Neuronal stem cell (in vitro differentiated cells): ENCODE results near the gene TULP3.
A peak's percentile ranks its signal among the peaks of the same experiment; 100 is the strongest.

ENCODE experiments used
- DNase-seq: peaks from one replicate; pipeline ENCODE4 v3.0.0-alpha.2; 2013; ENCODE audit warnings: low spot score
- H2AFZ ChIP-seq: one replicate; pipeline ENCODE4 v1.6.1; 2013; ENCODE audit warnings: mild to moderate bottlenecking, low read length, inconsistent platforms
- H2AK5ac ChIP-seq: 2 replicates; pipeline ENCODE4 v1.6.1; 2013; ENCODE audit warnings: low read depth, mild to moderate bottlenecking, inconsistent platforms, low read length, moderate library complexity, mixed read lengths
- H2BK120ac ChIP-seq: 2 replicates; pipeline ENCODE4 v1.6.1; 2013; ENCODE audit warnings: low read depth, mild to moderate bottlenecking, inconsistent platforms, low read length, moderate library complexity, mixed read lengths
- H2BK12ac ChIP-seq: one replicate; pipeline ENCODE4 v1.6.1; 2013; ENCODE audit warnings: low read length, inconsistent platforms
- H2BK15ac ChIP-seq: 2 replicates; pipeline ENCODE4 v1.6.1; 2013; ENCODE audit warnings: mild to moderate bottlenecking, low read length, inconsistent platforms, mixed read lengths
- H2BK5ac ChIP-seq: one replicate; pipeline ENCODE4 v1.6.1; 2013; ENCODE audit warnings: inconsistent platforms, mild to moderate bottlenecking, low read length, moderate library complexity
- H3K14ac ChIP-seq: one replicate; pipeline ENCODE4 v1.6.1; 2013; ENCODE audit warnings: low read length, inconsistent platforms
- H3K18ac ChIP-seq: 2 replicates; pipeline ENCODE4 v1.6.1; 2013; ENCODE audit warnings: low read length, inconsistent platforms
- H3K23ac ChIP-seq: 2 replicates; pipeline ENCODE4 v1.6.1; 2013; ENCODE audit warnings: low read depth, mild to moderate bottlenecking, mixed read lengths, low read length, inconsistent platforms; ENCODE audit not compliant: poor library complexity
- H3K27ac ChIP-seq: replicated peaks from 3 replicates; pipeline ENCODE4 v1.5.1; 2013; ENCODE audit warnings: low read length, inconsistent platforms
- H3K27me3 ChIP-seq, 3 experiments: 2 replicates each; pipeline ENCODE4 v1.6.1; 2013; ENCODE audit warnings: low read length in 3 of 3, mild to moderate bottlenecking in 2 of 3, inconsistent platforms in 1 of 3, low read depth in 1 of 3, mixed read lengths in 1 of 3, moderate library complexity in 1 of 3; ENCODE audit not compliant: control insufficient read depth in 3 of 3, insufficient read depth in 3 of 3
- H3K36me3 ChIP-seq, 2 donors: replicated peaks in 1 of 2; 2 replicates each; pipeline ENCODE4 v1.6.1; 2013; ENCODE audit warnings: low read length in 2 of 2; ENCODE audit not compliant: control insufficient read depth in 2 of 2, insufficient read depth in 2 of 2
- H3K4ac ChIP-seq: 2 replicates; pipeline ENCODE4 v1.6.1; 2013; ENCODE audit warnings: inconsistent platforms, mild to moderate bottlenecking, low read length, moderate library complexity
- H3K4me1 ChIP-seq, 2 donors: 1 replicate in 1 of 2; 2 replicates in 1 of 2; pipeline ENCODE4 v1.6.1; 2013; ENCODE audit warnings: low read length in 2 of 2, low read depth in 1 of 2; ENCODE audit not compliant: control insufficient read depth in 2 of 2, insufficient read depth in 1 of 2
- H3K4me2 ChIP-seq: one replicate; pipeline ENCODE4 v1.6.1; 2013; ENCODE audit warnings: mild to moderate bottlenecking, low read length, inconsistent platforms; ENCODE audit not compliant: insufficient read depth, poor library complexity, severe bottlenecking
- H3K4me3 ChIP-seq, 2 donors: 2 replicates each; pipeline ENCODE4 v1.5.1; 2013; ENCODE audit warnings: low read length in 2 of 2, mild to moderate bottlenecking in 2 of 2, inconsistent platforms in 1 of 2, moderate library complexity in 1 of 2
- H3K79me1 ChIP-seq: one replicate; pipeline ENCODE4 v1.6.1; 2013; ENCODE audit warnings: low read depth, mild to moderate bottlenecking, inconsistent platforms, low read length, moderate library complexity
- H3K9ac ChIP-seq: one replicate; pipeline ENCODE4 v1.6.1; 2013; ENCODE audit warnings: mild to moderate bottlenecking, low read depth, low read length, inconsistent platforms; ENCODE audit not compliant: poor library complexity
- H3K9me3 ChIP-seq, 2 donors: replicated peaks in 1 of 2; 2 replicates each; pipeline versions ENCODE3 to v1.6.1; 2013; ENCODE audit warnings: low read length in 2 of 2, mild to moderate bottlenecking in 2 of 2, inconsistent platforms in 1 of 2, low read depth in 1 of 2, mixed read lengths in 1 of 2, moderate library complexity in 1 of 2; ENCODE audit not compliant: control insufficient read depth in 2 of 2, insufficient read depth in 1 of 2
- H4K8ac ChIP-seq: one replicate; pipeline ENCODE4 v1.6.1; 2013; ENCODE audit warnings: low read depth, mild to moderate bottlenecking, inconsistent platforms, low read length, moderate library complexity
- H4K91ac ChIP-seq: one replicate; pipeline ENCODE4 v1.6.1; 2013; ENCODE audit warnings: low read length, low read depth, mild to moderate bottlenecking, inconsistent platforms; ENCODE audit not compliant: poor library complexity
- WGBS, 2 donors: extraction: QIAGEN DNeasy Blood & Tissue Kit; methylation state at CpG; one replicate each; pipeline ENCODE4 v1.1.7; 2013; ENCODE audit warnings: missing lambda C conversion rate in 2 of 2, mixed read lengths in 1 of 2; ENCODE audit not compliant: insufficient read length in 2 of 2, insufficient replicate concordance in 1 of 2; ENCODE audit errors: extremely low coverage in 2 of 2; 5-methylcytosine and 5-hydroxymethylcytosine counted together

The TULP3 gene

DNA sequence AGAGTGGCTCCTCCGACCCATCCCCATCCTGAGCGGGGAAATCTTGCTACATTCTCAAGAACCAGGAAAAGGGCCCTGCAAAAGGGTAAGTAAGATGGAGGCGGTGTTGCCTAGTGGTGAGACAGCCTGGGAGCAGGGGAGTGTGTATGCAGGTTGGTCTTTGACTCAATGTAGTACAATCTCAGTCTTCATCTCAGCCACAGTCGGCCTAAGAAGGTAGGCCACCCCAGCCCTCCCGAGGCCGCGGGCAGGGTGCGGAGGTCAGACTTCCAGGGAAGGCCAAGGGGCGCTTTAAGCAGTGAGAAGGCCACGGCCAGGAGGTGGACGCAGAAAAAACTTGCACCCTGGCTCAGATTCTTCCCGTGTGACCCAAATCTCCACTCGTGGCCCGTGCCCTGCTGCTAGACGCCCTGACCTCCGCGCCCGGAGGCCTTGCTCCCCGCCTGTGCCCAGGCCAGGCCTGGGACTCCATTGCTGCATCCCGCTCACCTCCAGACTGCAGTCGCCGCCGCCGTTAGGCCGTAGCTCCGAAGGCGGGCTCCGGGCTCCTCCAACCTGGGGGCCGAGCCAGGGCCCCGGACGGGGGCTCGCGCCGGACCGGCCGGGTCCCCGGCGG is 14.2 kb upstream of the TULP3 start:
- Histone ChIP-seq H3K9me3 (no peaks in the 10 kb centered on the region), H3K23ac (peak overlapping the region; percentile 82), H3K36me3 (peaks cover 20 to 67% of the 10 kb centered on the region in 2 donors), H3K27ac (peak overlapping the region; percentile 67), H2BK12ac (no peak overlapping the region), H4K8ac (peak overlapping the region; percentile 99), H2BK15ac (peak overlapping the region; percentile 65), H2AK5ac (peak overlapping the region; percentile 86), H2AFZ (peak overlapping the region; percentile 84), H3K4me3 (peak overlapping the region; percentile 74 to 98), H2BK5ac (peak overlapping the region; percentile 82), H3K27me3 (no peaks in the 10 kb centered on the region), H3K18ac (peak overlapping the region; percentile 95), H3K4me1 (peaks cover 0 to 3% of the 10 kb centered on the region in 2 donors), H3K79me1 (peaks cover 14% of the 10 kb centered on the region), H2BK120ac (peak overlapping the region; percentile 74), H3K4ac (peak overlapping the region; percentile 13), H3K4me2 (peak overlapping the region; percentile 89), H3K14ac (peak overlapping the region; percentile 87), H4K91ac (peak overlapping the region; percentile 77), H3K9ac (peak overlapping the region; percentile 90)
- no peak for DNase-seq
- no CpG with 5 or more reads among the region's 38 CpGs for WGBS, 2 donors

DNA sequence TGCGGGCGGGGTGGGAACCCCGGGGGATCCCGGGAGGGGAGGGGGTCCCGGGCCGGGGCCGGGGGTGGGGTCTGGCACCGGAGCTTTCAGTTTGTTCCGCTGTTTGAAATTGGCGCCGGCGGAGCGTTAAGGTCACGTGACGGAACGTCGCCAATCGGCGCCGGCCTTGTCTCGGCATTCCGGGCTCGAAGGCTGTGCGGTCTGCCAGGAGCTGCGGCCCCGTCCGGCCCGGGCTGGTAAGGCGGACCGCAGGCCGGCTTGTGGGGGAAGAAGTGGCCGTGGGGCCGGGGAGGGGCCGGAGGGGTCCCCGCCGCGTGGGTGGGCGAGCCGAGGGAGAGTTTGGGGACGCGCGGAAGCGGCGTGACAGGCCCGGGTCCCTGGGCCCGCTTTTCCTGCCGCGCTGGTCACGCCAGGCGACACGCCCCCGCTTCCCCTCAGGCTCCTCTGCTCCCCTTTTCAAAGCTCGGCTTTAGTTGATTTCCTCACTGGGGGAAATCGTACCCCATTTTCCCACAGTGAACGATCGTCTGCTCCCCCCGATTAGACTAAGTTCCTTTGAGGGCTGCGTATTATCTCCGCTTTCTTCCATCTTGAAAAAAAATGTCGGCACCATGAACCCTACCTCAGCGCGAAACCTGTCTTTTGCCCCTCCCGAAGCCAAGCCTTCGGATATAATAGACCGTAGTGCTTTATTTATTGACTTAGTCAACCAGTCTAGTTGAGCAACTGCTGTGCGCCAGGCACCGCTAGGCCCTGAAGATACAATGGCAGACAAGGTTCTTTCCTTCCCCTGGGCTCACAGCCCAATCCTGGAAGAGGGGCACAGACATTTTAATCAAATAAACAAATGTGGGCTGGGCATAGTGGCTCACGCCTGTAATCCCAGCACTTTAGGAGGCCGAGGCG is 13.4 kb upstream of the TULP3 start, which contains the start of the genes FOXM1 and RHNO1:
FOXM1 (minus strand) TSS at position 128 of the 906 bp plus-strand sequence. CDS start 2,696 bp downstream, outside the sequence.
RHNO1 (plus strand) TSS at position 177 of the 906 bp plus-strand sequence. CDS start 8,144 bp downstream, outside the sequence.
- DNase-seq: peak; percentile 90
- H3K4me3 ChIP-seq: peak within 1 kb of the TSS; percentile 74 to 98
- peak within 1 kb of the TSS; percentile 87 for H3K14ac ChIP-seq
- peak within 1 kb of the TSS; percentile 83 for H3K27ac ChIP-seq
- H2BK120ac ChIP-seq: peak within 1 kb of the TSS; percentile 74
- H3K27me3 ChIP-seq: no peaks in the 10 kb centered on the region
- peak within 1 kb of the TSS; percentile 89 for H3K4me2 ChIP-seq
- H2AK5ac ChIP-seq: peak within 1 kb of the TSS; percentile 86
- peak within 1 kb of the TSS; percentile 92 for H3K23ac ChIP-seq
- H3K4ac ChIP-seq: peak within 1 kb of the TSS; percentile 13
- H4K8ac ChIP-seq: peak within 1 kb of the TSS; percentile 99
- peaks cover 14 to 66% of the 10 kb centered on the region in 2 donors for H3K36me3 ChIP-seq
- no peak within 1 kb of the TSS for H2BK12ac ChIP-seq
- WGBS, 2 donors: no CpG with 5 or more reads among the region's 70 CpGs
- peak within 1 kb of the TSS; percentile 65 for H2BK15ac ChIP-seq
- peak within 1 kb of the TSS; percentile 77 for H4K91ac ChIP-seq
- peak within 1 kb of the TSS; percentile 82 for H2BK5ac ChIP-seq
- H3K79me1 ChIP-seq: peaks cover 12% of the 10 kb centered on the region
- peak within 1 kb of the TSS; percentile 84 for H2AFZ ChIP-seq
- H3K9me3 ChIP-seq: no peaks in the 10 kb centered on the region
- peaks cover 0 to 3% of the 10 kb centered on the region in 2 donors for H3K4me1 ChIP-seq
- H3K9ac ChIP-seq: peak within 1 kb of the TSS; percentile 90
- H3K18ac ChIP-seq: peak within 1 kb of the TSS; percentile 95

DNA sequence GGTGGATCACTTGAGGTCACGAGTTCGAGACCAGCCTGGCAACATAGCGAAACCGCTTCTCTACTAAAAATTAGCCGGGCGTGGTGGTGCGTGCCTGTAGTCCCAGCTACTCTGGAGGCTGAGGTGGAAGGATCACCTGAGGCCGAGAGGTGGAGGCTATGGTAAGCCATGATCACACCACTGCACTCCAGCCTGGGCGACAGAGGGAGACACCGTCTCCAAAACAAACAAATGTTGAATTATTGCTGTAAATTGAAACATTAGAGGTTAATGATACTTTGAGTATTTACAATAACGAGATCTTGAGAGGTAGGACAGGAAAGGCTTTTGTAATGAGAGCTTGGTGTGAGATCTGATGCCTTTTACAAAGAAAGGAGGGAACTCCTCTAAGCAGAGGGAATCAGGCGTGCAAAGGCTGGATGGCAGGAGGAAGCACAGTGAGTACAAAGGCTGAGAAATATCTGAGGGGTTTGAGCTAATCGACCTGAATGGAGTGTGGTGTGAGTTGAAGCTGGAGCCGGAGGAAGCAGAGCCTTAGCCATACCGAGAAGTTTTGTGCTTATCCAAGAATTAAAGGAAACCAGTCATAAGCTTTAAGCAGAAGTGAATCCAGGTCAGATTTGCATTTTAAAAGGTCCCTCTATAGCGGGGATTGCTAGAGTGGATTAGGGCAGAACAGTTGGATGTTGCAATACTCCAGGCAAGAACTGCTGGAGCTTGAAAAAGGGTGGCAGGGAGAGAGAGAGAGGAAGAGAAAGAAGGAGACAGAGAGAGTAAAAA is 12.5 kb upstream of the TULP3 start:
- H3K23ac ChIP-seq: no peak overlapping the region
- DNase-seq: no peak
- H2BK120ac ChIP-seq: no peak overlapping the region
- no peak overlapping the region for H3K4ac ChIP-seq
- no peak overlapping the region for H2BK5ac ChIP-seq
- H3K4me2 ChIP-seq: peak overlapping the region; percentile 55
- no peaks in the 10 kb centered on the region for H3K27me3 ChIP-seq
- H2BK15ac ChIP-seq: no peak overlapping the region
- H3K36me3 ChIP-seq: peaks cover 11 to 62% of the 10 kb centered on the region in 2 donors
- peaks cover 12% of the 10 kb centered on the region for H3K79me1 ChIP-seq
- no peak overlapping the region for H3K9ac ChIP-seq
- H2AK5ac ChIP-seq: no peak overlapping the region
- H2BK12ac ChIP-seq: no peak overlapping the region
- no CpG with 5 or more reads among the region's 16 CpGs for WGBS, 2 donors
- H4K8ac ChIP-seq: no peak overlapping the region
- H3K18ac ChIP-seq: no peak overlapping the region
- peaks cover 0 to 3% of the 10 kb centered on the region in 2 donors for H3K4me1 ChIP-seq
- no peaks in the 10 kb centered on the region for H3K9me3 ChIP-seq
- H3K14ac ChIP-seq: no peak overlapping the region
- peak overlapping the region; percentile 74 to 93 for H3K4me3 ChIP-seq
- no peak overlapping the region for H4K91ac ChIP-seq
- H3K27ac ChIP-seq: peak overlapping the region; percentile 83
- peak overlapping the region; percentile 84 for H2AFZ ChIP-seq
